Neuronal stem cell (in vitro differentiated cells): ENCODE results near the gene TIGD1.
A peak's percentile ranks its signal among the peaks of the same experiment; 100 is the strongest.

ENCODE experiments used
- DNase-seq: peaks from one replicate; pipeline ENCODE4 v3.0.0-alpha.2; 2013; ENCODE audit warnings: low spot score
- H2AFZ ChIP-seq: one replicate; pipeline ENCODE4 v1.6.1; 2013; ENCODE audit warnings: mild to moderate bottlenecking, low read length, inconsistent platforms
- H2AK5ac ChIP-seq: 2 replicates; pipeline ENCODE4 v1.6.1; 2013; ENCODE audit warnings: low read depth, mild to moderate bottlenecking, inconsistent platforms, low read length, moderate library complexity, mixed read lengths
- H2BK120ac ChIP-seq: 2 replicates; pipeline ENCODE4 v1.6.1; 2013; ENCODE audit warnings: low read depth, mild to moderate bottlenecking, inconsistent platforms, low read length, moderate library complexity, mixed read lengths
- H2BK12ac ChIP-seq: one replicate; pipeline ENCODE4 v1.6.1; 2013; ENCODE audit warnings: low read length, inconsistent platforms
- H2BK15ac ChIP-seq: 2 replicates; pipeline ENCODE4 v1.6.1; 2013; ENCODE audit warnings: mild to moderate bottlenecking, low read length, inconsistent platforms, mixed read lengths
- H2BK5ac ChIP-seq: one replicate; pipeline ENCODE4 v1.6.1; 2013; ENCODE audit warnings: inconsistent platforms, mild to moderate bottlenecking, low read length, moderate library complexity
- H3K14ac ChIP-seq: one replicate; pipeline ENCODE4 v1.6.1; 2013; ENCODE audit warnings: low read length, inconsistent platforms
- H3K18ac ChIP-seq: 2 replicates; pipeline ENCODE4 v1.6.1; 2013; ENCODE audit warnings: low read length, inconsistent platforms
- H3K23ac ChIP-seq: 2 replicates; pipeline ENCODE4 v1.6.1; 2013; ENCODE audit warnings: low read depth, mild to moderate bottlenecking, mixed read lengths, low read length, inconsistent platforms; ENCODE audit not compliant: poor library complexity
- H3K27ac ChIP-seq: replicated peaks from 3 replicates; pipeline ENCODE4 v1.5.1; 2013; ENCODE audit warnings: low read length, inconsistent platforms
- H3K27me3 ChIP-seq, 3 experiments: 2 replicates each; pipeline ENCODE4 v1.6.1; 2013; ENCODE audit warnings: low read length in 3 of 3, mild to moderate bottlenecking in 2 of 3, inconsistent platforms in 1 of 3, low read depth in 1 of 3, mixed read lengths in 1 of 3, moderate library complexity in 1 of 3; ENCODE audit not compliant: control insufficient read depth in 3 of 3, insufficient read depth in 3 of 3
- H3K36me3 ChIP-seq, 2 donors: replicated peaks in 1 of 2; 2 replicates each; pipeline ENCODE4 v1.6.1; 2013; ENCODE audit warnings: low read length in 2 of 2; ENCODE audit not compliant: control insufficient read depth in 2 of 2, insufficient read depth in 2 of 2
- H3K4ac ChIP-seq: 2 replicates; pipeline ENCODE4 v1.6.1; 2013; ENCODE audit warnings: inconsistent platforms, mild to moderate bottlenecking, low read length, moderate library complexity
- H3K4me1 ChIP-seq, 2 donors: 1 replicate in 1 of 2; 2 replicates in 1 of 2; pipeline ENCODE4 v1.6.1; 2013; ENCODE audit warnings: low read length in 2 of 2, low read depth in 1 of 2; ENCODE audit not compliant: control insufficient read depth in 2 of 2, insufficient read depth in 1 of 2
- H3K4me2 ChIP-seq: one replicate; pipeline ENCODE4 v1.6.1; 2013; ENCODE audit warnings: mild to moderate bottlenecking, low read length, inconsistent platforms; ENCODE audit not compliant: insufficient read depth, poor library complexity, severe bottlenecking
- H3K4me3 ChIP-seq, 2 donors: 2 replicates each; pipeline ENCODE4 v1.5.1; 2013; ENCODE audit warnings: low read length in 2 of 2, mild to moderate bottlenecking in 2 of 2, inconsistent platforms in 1 of 2, moderate library complexity in 1 of 2
- H3K79me1 ChIP-seq: one replicate; pipeline ENCODE4 v1.6.1; 2013; ENCODE audit warnings: low read depth, mild to moderate bottlenecking, inconsistent platforms, low read length, moderate library complexity
- H3K9ac ChIP-seq: one replicate; pipeline ENCODE4 v1.6.1; 2013; ENCODE audit warnings: mild to moderate bottlenecking, low read depth, low read length, inconsistent platforms; ENCODE audit not compliant: poor library complexity
- H3K9me3 ChIP-seq, 2 donors: replicated peaks in 1 of 2; 2 replicates each; pipeline versions ENCODE3 to v1.6.1; 2013; ENCODE audit warnings: low read length in 2 of 2, mild to moderate bottlenecking in 2 of 2, inconsistent platforms in 1 of 2, low read depth in 1 of 2, mixed read lengths in 1 of 2, moderate library complexity in 1 of 2; ENCODE audit not compliant: control insufficient read depth in 2 of 2, insufficient read depth in 1 of 2
- H4K8ac ChIP-seq: one replicate; pipeline ENCODE4 v1.6.1; 2013; ENCODE audit warnings: low read depth, mild to moderate bottlenecking, inconsistent platforms, low read length, moderate library complexity
- H4K91ac ChIP-seq: one replicate; pipeline ENCODE4 v1.6.1; 2013; ENCODE audit warnings: low read length, low read depth, mild to moderate bottlenecking, inconsistent platforms; ENCODE audit not compliant: poor library complexity
- WGBS, 2 donors: extraction: QIAGEN DNeasy Blood & Tissue Kit; methylation state at CpG; one replicate each; pipeline ENCODE4 v1.1.7; 2013; ENCODE audit warnings: missing lambda C conversion rate in 2 of 2, mixed read lengths in 1 of 2; ENCODE audit not compliant: insufficient read length in 2 of 2, insufficient replicate concordance in 1 of 2; ENCODE audit errors: extremely low coverage in 2 of 2; 5-methylcytosine and 5-hydroxymethylcytosine counted together

The TIGD1 gene

GRCh38 chr2:232523682-232524597 is 26.4 kb downstream of the TIGD1 start:
- WGBS, 2 donors = no CpG with 5 or more reads among the region's 75 CpGs
- peaks cover 2% of the 10 kb centered on the region for H3K79me1 ChIP-seq
- no peak overlapping the region for H3K27ac ChIP-seq
- peaks cover 17 to 68% (median 33%) of the 10 kb centered on the region in 3 experiments for H3K27me3 ChIP-seq
- H2BK120ac ChIP-seq = no peak overlapping the region
- peak overlapping the region; percentile 22 for H2BK12ac ChIP-seq
- H3K18ac ChIP-seq = peak overlapping the region; percentile 55
- no peak overlapping the region for H4K8ac ChIP-seq
- peak overlapping the region; percentile 95 for H2AFZ ChIP-seq
- H3K4me2 ChIP-seq = peak overlapping the region; percentile 88
- peak overlapping the region; percentile 67 for H2BK15ac ChIP-seq
- no peak overlapping the region for H3K4ac ChIP-seq
- H2BK5ac ChIP-seq = peak overlapping the region; percentile 24
- H3K9me3 ChIP-seq = no peaks in the 10 kb centered on the region
- H3K36me3 ChIP-seq = no peaks in the 10 kb centered on the region
- H2AK5ac ChIP-seq = peak overlapping the region; percentile 99
- peaks cover 6 to 13% of the 10 kb centered on the region in 2 donors for H3K4me1 ChIP-seq
- H3K4me3 ChIP-seq = peak overlapping the region; percentile 30 to 79
- peak; percentile 75 for DNase-seq
- no peak overlapping the region for H4K91ac ChIP-seq
- peak overlapping the region; percentile 71 for H3K14ac ChIP-seq
- peak overlapping the region; percentile 85 for H3K23ac ChIP-seq
- H3K9ac ChIP-seq = peak overlapping the region; percentile 90

DNA sequence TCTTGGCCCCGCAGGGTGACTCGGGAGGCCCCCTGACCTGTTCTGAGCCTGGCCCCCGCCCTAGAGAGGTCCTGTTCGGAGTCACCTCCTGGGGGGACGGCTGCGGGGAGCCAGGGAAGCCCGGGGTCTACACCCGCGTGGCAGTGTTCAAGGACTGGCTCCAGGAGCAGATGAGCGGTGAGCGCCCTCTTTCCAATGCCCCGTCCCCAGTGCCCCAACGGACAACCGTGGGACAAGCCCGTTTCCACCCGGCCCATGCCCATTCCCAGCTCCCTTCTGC is 27.0 kb downstream of the TIGD1 start:
- Histone ChIP-seq H3K4me1 (peaks cover 6 to 13% of the 10 kb centered on the region in 2 donors), H3K4me2 (peak overlapping the region; percentile 88), H3K18ac (peak overlapping the region; percentile 55), H2AK5ac (peak overlapping the region; percentile 88), H3K23ac (peak overlapping the region; percentile 85), H3K36me3 (no peaks in the 10 kb centered on the region), H3K9ac (no peak overlapping the region), H2BK120ac (no peak overlapping the region), H4K8ac (no peak overlapping the region), H4K91ac (no peak overlapping the region), H3K9me3 (no peaks in the 10 kb centered on the region), H2BK5ac (peak overlapping the region; percentile 24), H3K27me3 (peaks cover 17 to 69% (median 33%) of the 10 kb centered on the region in 3 experiments), H2AFZ (peak overlapping the region; percentile 95), H2BK15ac (no peak overlapping the region), H3K4ac (no peak overlapping the region), H3K27ac (no peak overlapping the region), H3K79me1 (peaks cover 2% of the 10 kb centered on the region), H3K14ac (peak overlapping the region; percentile 71), H2BK12ac (no peak overlapping the region), H3K4me3 (peak overlapping the region in 1 of 2 donors; percentile 30)
- WGBS, 2 donors = no CpG with 5 or more reads among the region's 16 CpGs
- no peak for DNase-seq

GRCh38 chr2:232522623-232523401 is 27.5 kb downstream of the TIGD1 start:
- no peak overlapping the region for H3K4ac ChIP-seq
- no peak overlapping the region for H2BK15ac ChIP-seq
- H3K79me1 ChIP-seq = peaks cover 2% of the 10 kb centered on the region
- no peak overlapping the region for H4K91ac ChIP-seq
- H3K27ac ChIP-seq = no peak overlapping the region
- H3K36me3 ChIP-seq = no peaks in the 10 kb centered on the region
- peak overlapping the region; percentile 95 for H2AFZ ChIP-seq
- peak overlapping the region; percentile 67 for H3K4me2 ChIP-seq
- peaks cover 17 to 72% (median 33%) of the 10 kb centered on the region in 3 experiments for H3K27me3 ChIP-seq
- H3K4me1 ChIP-seq = peaks cover 6 to 13% of the 10 kb centered on the region in 2 donors
- peak overlapping the region; percentile 96 for H2AK5ac ChIP-seq
- H3K9ac ChIP-seq = peak overlapping the region; percentile 21
- no peak overlapping the region for H3K4me3 ChIP-seq
- no peaks in the 10 kb centered on the region for H3K9me3 ChIP-seq
- WGBS, 2 donors = no CpG with 5 or more reads among the region's 46 CpGs
- peak overlapping the region; percentile 96 for H3K23ac ChIP-seq
- H3K18ac ChIP-seq = peak overlapping the region; percentile 64
- no peak overlapping the region for H2BK12ac ChIP-seq
- no peak overlapping the region for H3K14ac ChIP-seq
- H2BK120ac ChIP-seq = no peak overlapping the region
- no peak overlapping the region for H4K8ac ChIP-seq
- no peak overlapping the region for H2BK5ac ChIP-seq
- DNase-seq = no peak
